DMS114 treated with DMSO at 0.1 percent for 48 hours (cell line): ENCODE measurements around the gene CDH13.

ENCODE experiments used
- DNase-seq: peaks from one replicate; lab custom pipeline; 2025; ENCODE audit not compliant: unreplicated experiment; lab: John Stamatoyannopoulos, UW

CDH13 gene

GRCh38 chr16:83626676-83627075 is 999.9 kb downstream of the CDH13 start:
- DNase-seq: no peak

- no peak for DNase-seq
Measured at GRCh38 chr16:83627996-83628395, 1001.2 kb downstream of the CDH13 start.

- no peak for DNase-seq
Measured at GRCh38 chr16:83629426-83629825, 1002.7 kb downstream of the CDH13 start.

- no peak for DNase-seq
Measured at GRCh38 chr16:83629836-83630235, 1003.1 kb downstream of the CDH13 start.

DNA sequence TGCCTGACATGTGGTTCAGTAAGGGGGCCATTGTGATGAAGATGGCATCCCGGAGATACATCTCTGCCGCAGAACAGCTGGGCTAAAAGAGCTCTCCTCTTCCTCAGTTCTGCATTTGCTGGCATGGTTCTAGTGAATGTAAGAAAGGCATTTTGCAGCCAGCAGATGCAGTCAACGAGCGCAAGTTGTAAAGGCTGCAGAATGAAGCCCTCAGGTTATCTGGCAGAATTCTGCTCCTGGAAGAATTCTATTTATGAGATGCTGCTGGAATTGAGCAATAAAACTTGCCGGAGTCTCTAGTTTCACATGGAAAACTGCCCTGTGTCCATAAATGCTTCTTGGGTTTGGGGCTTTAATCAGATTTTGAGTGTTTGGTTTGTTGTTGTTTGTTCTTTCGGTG is 1004.2 kb downstream of the CDH13 start:
- DNase-seq: no peak

DNA sequence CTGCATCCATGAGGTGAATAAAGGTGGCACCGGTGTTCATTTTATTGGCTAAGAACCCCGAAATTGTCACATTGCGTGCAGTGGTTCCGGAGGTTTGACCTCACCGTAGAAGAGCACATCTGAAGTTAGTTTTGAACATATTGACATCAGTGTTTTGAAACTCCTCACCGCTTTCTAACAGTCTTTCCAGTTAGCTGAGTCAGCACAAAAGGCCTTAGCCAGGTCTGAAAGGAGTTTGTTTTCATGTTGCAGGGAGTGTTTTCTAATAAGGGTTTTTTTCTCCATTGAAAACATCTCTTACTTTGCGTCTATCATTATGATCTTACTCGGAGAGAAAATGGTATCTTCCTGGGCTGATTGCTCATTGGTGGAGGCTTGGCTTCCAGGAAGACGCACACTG is 1006.5 kb downstream of the CDH13 start:
- DNase-seq: no peak

GRCh38 chr16:83648347-83648746 is 1021.6 kb downstream of the CDH13 start:
- no peak for DNase-seq

- DNase-seq: no peak
Measured at GRCh38 chr16:83651871-83652270, 1025.1 kb downstream of the CDH13 start.

DNA sequence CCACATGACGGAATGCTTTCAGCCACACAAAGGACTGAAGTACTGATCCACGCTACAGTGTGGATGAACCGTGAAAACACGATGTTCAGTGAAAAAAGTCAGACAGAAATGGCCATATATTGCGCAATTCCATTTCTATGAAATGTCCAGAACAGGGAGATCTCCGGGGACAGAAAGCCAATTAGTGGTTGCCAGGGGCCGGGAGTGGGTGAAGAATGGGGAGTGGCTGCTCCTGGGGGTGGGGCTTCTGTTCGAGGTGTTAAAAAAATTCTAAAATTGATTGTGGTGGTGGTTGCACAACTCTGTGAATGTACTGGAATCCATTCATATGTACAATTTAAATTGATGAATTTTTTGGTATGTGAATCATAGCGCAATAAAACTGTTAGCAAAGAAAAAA is 1026.2 kb downstream of the CDH13 start:
- DNase-seq: no peak

DNA sequence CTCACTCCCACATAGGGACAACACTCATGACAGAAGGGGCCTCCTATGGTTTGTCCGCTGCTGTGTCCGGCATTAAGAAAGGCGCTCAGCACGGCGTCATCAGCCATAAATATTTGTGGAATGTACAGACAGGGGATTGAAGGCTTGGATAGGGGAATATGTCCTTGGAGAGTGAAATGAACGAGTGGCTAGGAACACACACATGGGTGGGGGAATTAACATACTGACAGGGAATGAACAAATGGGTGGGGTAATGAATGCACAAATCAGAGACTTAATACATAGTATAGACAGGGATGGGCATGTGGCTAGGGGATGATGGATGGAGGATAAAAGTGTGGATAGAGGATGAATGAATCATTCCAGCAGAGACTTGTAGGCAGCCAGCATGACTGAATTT is 1027.0 kb downstream of the CDH13 start:
- DNase-seq: no peak

GRCh38 chr16:83660282-83660681 is 1033.5 kb downstream of the CDH13 start:
- DNase-seq: no peak

DNA sequence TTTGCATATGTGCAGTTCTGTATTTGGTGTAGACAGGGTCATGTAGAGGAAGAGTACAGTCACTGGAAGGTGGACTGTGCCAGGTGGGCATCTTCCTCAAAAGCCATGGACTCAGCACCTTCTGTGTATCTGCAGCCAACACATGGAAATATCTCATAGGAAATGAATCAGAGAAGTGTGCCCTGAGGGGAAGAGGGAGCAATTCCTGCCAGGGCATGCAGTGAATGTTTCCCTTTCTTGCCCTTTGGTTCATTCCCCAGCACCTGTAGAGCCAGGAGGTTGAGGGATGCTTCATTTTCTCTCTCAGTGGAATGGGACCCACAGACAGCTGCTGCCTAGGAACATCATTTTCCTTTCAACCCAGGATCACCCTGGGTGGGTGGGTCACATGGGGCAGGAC is 1034.9 kb downstream of the CDH13 start:
- DNase-seq: no peak

GRCh38 chr16:83666449-83666848 is 1039.7 kb downstream of the CDH13 start:
- DNase-seq: no peak

DNA sequence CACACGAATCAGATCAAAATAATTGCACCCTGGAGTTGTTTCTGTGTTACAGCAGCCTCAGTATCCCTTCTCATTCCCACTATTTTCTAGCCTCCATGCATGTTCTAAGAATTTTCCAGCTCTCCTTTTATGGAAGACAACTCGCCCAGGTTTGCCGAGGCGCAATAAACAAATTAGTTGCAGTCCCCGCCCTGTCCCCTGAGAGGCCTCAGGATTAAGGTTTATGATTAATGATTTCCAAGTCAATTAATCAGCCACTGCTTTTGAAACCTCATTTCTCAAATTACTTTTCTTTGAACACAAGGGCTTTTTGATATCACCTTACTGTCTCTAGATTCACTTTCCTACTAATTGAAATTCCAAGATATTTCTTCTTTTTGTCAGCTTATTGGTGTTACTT is 1042.7 kb downstream of the CDH13 start:
- no peak for DNase-seq

DNA sequence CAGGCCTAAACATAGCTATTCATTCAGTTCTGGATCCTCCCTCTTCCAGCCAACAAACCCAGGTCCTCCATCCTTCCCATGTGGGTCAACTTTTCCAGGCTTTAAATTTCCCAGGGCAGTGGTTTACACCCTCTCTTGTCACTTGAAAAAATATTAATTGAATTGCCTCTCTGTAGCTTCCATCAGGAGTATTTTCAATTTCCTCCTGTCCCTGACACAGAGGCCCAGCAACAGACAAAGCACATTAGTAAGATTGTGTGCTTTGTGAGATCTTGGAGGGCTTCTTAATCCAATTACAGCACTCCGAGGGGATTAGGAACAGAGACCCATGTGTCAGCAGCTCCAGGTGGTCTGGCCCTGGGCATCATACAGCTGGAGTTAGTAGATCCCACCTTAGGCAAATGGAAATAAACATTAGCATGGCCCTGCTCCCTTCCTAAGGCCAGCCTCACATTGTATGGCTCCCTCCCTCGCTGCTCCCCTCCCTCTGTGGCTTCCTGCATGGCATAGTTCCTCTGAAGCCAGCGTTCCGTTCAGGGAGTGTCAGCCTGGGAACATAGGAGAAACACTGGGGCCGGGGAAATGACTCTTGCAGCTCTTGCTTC is 1048.3 kb downstream of the CDH13 start:
- DNase-seq: no peak

- no peak for DNase-seq
Measured at GRCh38 chr16:83676086-83676485, 1049.3 kb downstream of the CDH13 start.

- no peak for DNase-seq
Measured at GRCh38 chr16:83680980-83681379, 1054.2 kb downstream of the CDH13 start.

- no peak for DNase-seq
Measured at GRCh38 chr16:83681381-83681956, 1054.7 kb downstream of the CDH13 start.

DNA sequence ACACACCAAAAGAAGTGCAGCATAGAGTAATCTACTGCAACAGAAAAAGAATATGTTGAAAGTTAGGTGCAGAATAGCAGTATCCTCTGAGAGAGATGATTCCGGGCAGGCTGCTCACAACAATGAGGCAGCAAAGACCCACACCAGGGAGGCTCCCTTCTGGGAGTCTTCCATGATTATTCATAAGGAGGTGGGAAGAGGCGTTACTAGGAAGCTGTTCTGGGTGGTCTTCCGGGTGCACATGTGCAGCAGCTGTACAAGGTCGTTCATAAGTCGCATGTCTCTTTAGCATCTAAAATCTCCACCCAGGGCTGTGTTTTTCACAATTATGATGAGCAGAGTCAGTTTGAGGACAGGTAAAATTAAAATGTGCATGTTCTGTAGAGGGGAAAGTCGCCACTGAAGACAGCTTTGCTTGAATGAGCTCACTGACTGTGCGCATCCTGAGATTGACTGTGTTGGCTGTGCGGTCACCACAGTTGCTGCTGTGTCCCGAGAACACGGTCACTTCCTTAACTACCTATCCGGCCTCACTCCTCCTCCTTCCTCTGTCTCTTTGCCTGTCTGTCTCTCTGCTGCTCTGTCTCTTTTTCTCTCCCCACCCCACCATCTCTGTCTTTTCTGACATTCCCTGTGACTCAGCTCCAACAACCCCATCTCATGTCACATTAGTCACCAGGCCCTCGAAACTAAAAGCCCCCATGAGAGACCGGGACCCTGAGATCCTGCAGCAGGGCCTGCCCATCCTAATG is 1055.5 kb downstream of the CDH13 start:
- DNase-seq: no peak

DNA sequence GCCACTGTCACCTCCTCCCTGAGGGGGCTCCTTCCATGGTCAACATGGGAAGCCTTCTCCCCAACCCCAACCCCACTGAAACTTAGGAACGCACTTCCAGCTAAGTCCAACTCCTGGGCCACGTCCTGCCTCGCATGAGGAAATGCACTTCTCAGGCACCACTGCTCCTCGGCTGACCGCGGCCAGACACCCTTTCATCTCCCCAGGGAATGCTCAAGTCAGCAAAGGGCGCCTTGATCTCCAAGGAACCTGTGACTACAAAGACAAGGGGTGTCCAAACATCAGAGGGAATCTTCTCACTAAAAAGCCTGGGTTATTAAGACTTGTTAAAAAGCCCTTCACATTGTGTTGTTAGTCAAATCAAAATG is 1056.1 kb downstream of the CDH13 start:
- DNase-seq: no peak

GRCh38 chr16:83685615-83686165 is 1058.9 kb downstream of the CDH13 start:
- no peak for DNase-seq

- DNase-seq: no peak
Measured at GRCh38 chr16:83686726-83687125, 1060.0 kb downstream of the CDH13 start.
